ENCODE measurements around the gene COL9A2. TPM values are rescaled to one million over a fixed set of nuclear protein-coding genes. Genes with fewer than 3 reads are reported as not detected.

The COL9A2 gene
- polyA plus RNA-seq, 1 of the 3 experiments (the other 2 are of a cell fraction) = 0.94 TPM

- TF ChIP-seq MXI1 (IDR thresholded peaks at IDR 0.05; ENCODE audit: low read depth, low read length) (no peak), EP300 (IDR thresholded peaks at IDR 0.05; ENCODE audit: borderline replicate concordance in 1 of 2, low read depth in 1 of 2, low read length in 1 of 2) (no peak), GATA2 (CRISPR knock-in tag; IDR thresholded peaks at IDR 0.05) (no peak), PBX3 (IDR thresholded peaks at IDR 0.05) (no peak), TEAD4 (IDR thresholded peaks at IDR 0.05; ENCODE audit: borderline replicate concordance, insufficient read depth) (no peak), TAF1 (IDR thresholded peaks at IDR 0.05; ENCODE audit: borderline replicate concordance, low read depth, low read length) (no peak), MEF2A (IDR thresholded peaks at IDR 0.05; ENCODE audit: borderline replicate concordance, low read depth) (no peak)
- TF ChIP-seq, protein P1, sequence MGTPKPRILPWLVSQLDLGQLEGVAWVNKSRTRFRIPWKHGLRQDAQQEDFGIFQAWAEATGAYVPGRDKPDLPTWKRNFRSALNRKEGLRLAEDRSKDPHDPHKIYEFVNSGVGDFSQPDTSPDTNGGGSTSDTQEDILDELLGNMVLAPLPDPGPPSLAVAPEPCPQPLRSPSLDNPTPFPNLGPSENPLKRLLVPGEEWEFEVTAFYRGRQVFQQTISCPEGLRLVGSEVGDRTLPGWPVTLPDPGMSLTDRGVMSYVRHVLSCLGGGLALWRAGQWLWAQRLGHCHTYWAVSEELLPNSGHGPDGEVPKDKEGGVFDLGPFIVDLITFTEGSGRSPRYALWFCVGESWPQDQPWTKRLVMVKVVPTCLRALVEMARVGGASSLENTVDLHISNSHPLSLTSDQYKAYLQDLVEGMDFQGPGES (IDR thresholded peaks at IDR 0.05; ENCODE audit: low read depth, low read length) = no peak
These were observed 51.8 kb downstream of the COL9A2 start (continued) for GRCh38 chr1:40265298-40265697.

GRCh38 chr1:40264354-40264781 lies 52.7 kb downstream of the COL9A2 start:
- DNase-seq = no peak
- CTCF ChIA-PET = interaction anchor here (1.1 to 1.2 kb wide), 2 partner anchors 74 to 120 kb away, joined by 3 to 4 read pairs; no protein-coding TSS in a partner anchor

More at GRCh38 chr1:40264354-40264781, 52.7 kb downstream of the COL9A2 start:
- Histone ChIP-seq H4K20me1 (ENCODE audit: insufficient read depth) (0 out of 2 replicates have a peak, but pooled peaks cover 4% of the 10 kb centered on the region), H3K27me3 (ENCODE audit: insufficient read depth) (no peaks in the 10 kb centered on the region), H2AFZ (ENCODE audit: low read depth) (no peak overlapping the region), H3K9me2 (no peaks in the 10 kb centered on the region), H3K36me3 (replicated peaks in 1 of 2; ENCODE audit: control insufficient read depth in 1 of 2, insufficient read depth in 2 of 2, low read length in 1 of 2) (peaks cover 47 to 56% of the 10 kb centered on the region in 2 experiments), H3K9me3 (no peaks in the 10 kb centered on the region), H3F3A (replicated peaks; ENCODE audit: insufficient read depth) (peaks cover 28% of the 10 kb centered on the region), H3K27ac (ENCODE audit: low read depth in 2 of 2, low read length in 1 of 2) (no peak overlapping the region), H3K9ac (no peak overlapping the region), H3K4me3 (ENCODE audit: low read depth in 2 of 2, low read length in 1 of 2) (no peak overlapping the region), H3K4me2 (no peak overlapping the region), H3K4me1 (ENCODE audit: control insufficient read depth in 1 of 2, insufficient read depth in 2 of 2, low read depth in 1 of 2, low read length in 1 of 2) (peaks cover 3% of the 10 kb centered on the region in 2 experiments; a peak in 3 of 4 replicates), H3K79me2 (ENCODE audit: insufficient read depth) (peaks cover 74% of the 10 kb centered on the region)
- TF ChIP-seq FOXM1 (IDR thresholded peaks at IDR 0.05; ENCODE audit: low read depth) (no peak), SIN3A (IDR thresholded peaks at IDR 0.05; ENCODE audit: borderline replicate concordance, low read depth, low read length) (no peak), YY1 (IDR thresholded peaks at IDR 0.05; ENCODE audit: low read depth) (no peak), MXI1 (IDR thresholded peaks at IDR 0.05; ENCODE audit: low read depth, low read length) (no peak), MEF2A (IDR thresholded peaks at IDR 0.05; ENCODE audit: borderline replicate concordance, low read depth) (no peak), CHD2 (IDR thresholded peaks at IDR 0.05; ENCODE audit: low read length, partially characterized antibody) (no peak), RXRA (IDR thresholded peaks at IDR 0.05; ENCODE audit: borderline replicate concordance, low read depth) (no peak), FOSL2 (IDR thresholded peaks at IDR 0.05; ENCODE audit: borderline replicate concordance, low read depth) (no peak), EP300 (IDR thresholded peaks at IDR 0.05; ENCODE audit: borderline replicate concordance in 1 of 2, low read depth in 1 of 2, low read length in 1 of 2) (no peak), ELF1 (IDR thresholded peaks at IDR 0.05) (no peak), ZBTB33 (IDR thresholded peaks at IDR 0.05; ENCODE audit: borderline replicate concordance, low read depth) (no peak), EZH2phosphoT487 (IDR thresholded peaks at IDR 0.05; ENCODE audit: borderline replicate concordance, low read depth) (no peak), GATA2 (CRISPR knock-in tag; IDR thresholded peaks at IDR 0.05) (no peak), PBX3 (IDR thresholded peaks at IDR 0.05) (no peak), RAD21 (IDR thresholded peaks at IDR 0.05; ENCODE audit: low read length) (no peak), FOXJ3 (CRISPR knock-in tag; IDR thresholded peaks at IDR 0.05) (no peak), RFX5 (IDR thresholded peaks at IDR 0.05; ENCODE audit: low read length) (no peak)
- TF ChIP-seq, protein P2, sequence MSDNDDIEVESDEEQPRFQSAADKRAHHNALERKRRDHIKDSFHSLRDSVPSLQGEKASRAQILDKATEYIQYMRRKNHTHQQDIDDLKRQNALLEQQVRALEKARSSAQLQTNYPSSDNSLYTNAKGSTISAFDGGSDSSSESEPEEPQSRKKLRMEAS (IDR thresholded peaks at IDR 0.05; ENCODE audit: low read depth) = no peak
- TF ChIP-seq, protein P3, sequence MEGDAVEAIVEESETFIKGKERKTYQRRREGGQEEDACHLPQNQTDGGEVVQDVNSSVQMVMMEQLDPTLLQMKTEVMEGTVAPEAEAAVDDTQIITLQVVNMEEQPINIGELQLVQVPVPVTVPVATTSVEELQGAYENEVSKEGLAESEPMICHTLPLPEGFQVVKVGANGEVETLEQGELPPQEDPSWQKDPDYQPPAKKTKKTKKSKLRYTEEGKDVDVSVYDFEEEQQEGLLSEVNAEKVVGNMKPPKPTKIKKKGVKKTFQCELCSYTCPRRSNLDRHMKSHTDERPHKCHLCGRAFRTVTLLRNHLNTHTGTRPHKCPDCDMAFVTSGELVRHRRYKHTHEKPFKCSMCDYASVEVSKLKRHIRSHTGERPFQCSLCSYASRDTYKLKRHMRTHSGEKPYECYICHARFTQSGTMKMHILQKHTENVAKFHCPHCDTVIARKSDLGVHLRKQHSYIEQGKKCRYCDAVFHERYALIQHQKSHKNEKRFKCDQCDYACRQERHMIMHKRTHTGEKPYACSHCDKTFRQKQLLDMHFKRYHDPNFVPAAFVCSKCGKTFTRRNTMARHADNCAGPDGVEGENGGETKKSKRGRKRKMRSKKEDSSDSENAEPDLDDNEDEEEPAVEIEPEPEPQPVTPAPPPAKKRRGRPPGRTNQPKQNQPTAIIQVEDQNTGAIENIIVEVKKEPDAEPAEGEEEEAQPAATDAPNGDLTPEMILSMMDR (IDR thresholded peaks at IDR 0.05) = no peak
- WGBS (ENCODE audit: low lambda C conversion rate) = 90% methylated on average over 3 of the region's 3 CpGs
- POLR2A ChIA-PET = no interaction called here

All from SK-N-SH (cell line).